GM23338 (cell line): ENCODE data around the gene CLEC17A. TPM values are rescaled to one million over a fixed set of nuclear protein-coding genes. Genes with fewer than 3 reads are reported as not detected.

Experiments used
- ATAC-seq: fragments of 200-7000 bp; cut with Tn5 transposase; 3 replicates; pipeline ENCODE4 v1.9.1; 2020
- DNase-seq: peaks from one replicate; pipeline ENCODE4 v3.0.0-alpha.2; 2015; ENCODE audit warnings: low spot score
- H2AFZ ChIP-seq: fragments of 200-600 bp; sonication (generic); 2 replicates; pipeline ENCODE4 v1.8.0; 2016; ENCODE audit warnings: antibody characterized with exemption, mild to moderate bottlenecking, moderate library complexity
- H3F3A ChIP-seq: fragments of 200-600 bp; sonication (generic); replicated peaks from 2 replicates; pipeline ENCODE4 v1.8.0; 2017; ENCODE audit warnings: antibody characterized with exemption, mixed run types, low read depth
- H3K27ac ChIP-seq: fragments of 200-600 bp; sonication (generic); 2 replicates; pipeline ENCODE4 v1.6.1; 2016; ENCODE audit warnings: low read depth
- H3K27me3 ChIP-seq: fragments of 200-600 bp; sonication (generic); 2 replicates; pipeline ENCODE4 v1.8.0; 2016; ENCODE audit warnings: mild to moderate bottlenecking, mixed run types, moderate library complexity; ENCODE audit not compliant: insufficient read depth
- H3K36me3 ChIP-seq: fragments of 200-600 bp; sonication (generic); 2 replicates; pipeline ENCODE4 v1.8.0; 2016; ENCODE audit warnings: mild to moderate bottlenecking; ENCODE audit not compliant: insufficient read depth
- H3K4me1 ChIP-seq: fragments of 200-600 bp; sonication (generic); 2 replicates; pipeline ENCODE4 v1.8.0; 2016; ENCODE audit warnings: mild to moderate bottlenecking, moderate library complexity; ENCODE audit not compliant: insufficient read depth
- H3K4me2 ChIP-seq: fragments of 200-600 bp; sonication (generic); 2 replicates; pipeline ENCODE4 v1.7.1; 2017; ENCODE audit warnings: mixed run types
- H3K4me3 ChIP-seq: fragments of 200-600 bp; sonication (generic); 2 replicates; pipeline ENCODE4 v1.6.1; 2016; ENCODE audit warnings: mixed run types
- H3K79me2 ChIP-seq: fragments of 200-600 bp; sonication (generic); replicated peaks from 2 replicates; pipeline ENCODE4 v1.8.0; 2017; ENCODE audit warnings: mild to moderate bottlenecking; ENCODE audit not compliant: insufficient read depth
- H3K9me2 ChIP-seq: fragments of 200-600 bp; sonication (generic); 2 replicates; pipeline ENCODE4 v1.8.0; 2017; ENCODE audit not compliant: insufficient read depth
- H4K20me1 ChIP-seq: fragments of 200-600 bp; sonication (generic); replicated peaks from 2 replicates; pipeline ENCODE4 v1.8.0; 2017; ENCODE audit warnings: mild to moderate bottlenecking; ENCODE audit not compliant: insufficient read depth
- H3K27ac Mint-ChIP-seq: 2 replicates; pipeline ENCODE4 v1.8.0; 2020; ENCODE audit warnings: inconsistent platforms, mild to moderate bottlenecking, moderate library complexity, mixed read lengths
- H3K27me3 Mint-ChIP-seq: 3 replicates; pipeline ENCODE4 v1.8.0; 2022; ENCODE audit warnings: low read depth, mild to moderate bottlenecking, moderate library complexity, mixed read lengths, inconsistent platforms; ENCODE audit not compliant: insufficient read depth, poor library complexity
- H3K36me3 Mint-ChIP-seq: 3 replicates; pipeline ENCODE4 v1.8.0; 2021; ENCODE audit warnings: low read depth, mild to moderate bottlenecking, inconsistent platforms, moderate library complexity, mixed read lengths
- H3K4me1 Mint-ChIP-seq: 3 replicates; pipeline ENCODE4 v1.8.0; 2020; ENCODE audit warnings: mild to moderate bottlenecking, inconsistent platforms, mixed read lengths
- H3K4me3 Mint-ChIP-seq: 3 replicates; pipeline ENCODE4 v1.8.0; 2021; ENCODE audit warnings: moderate library complexity, mild to moderate bottlenecking, inconsistent platforms, mixed read lengths
- H3K9me3 Mint-ChIP-seq: 3 replicates; pipeline ENCODE4 v1.8.0; 2020; ENCODE audit warnings: moderate library complexity, mild to moderate bottlenecking, inconsistent platforms, mixed read lengths
- CREB1 ChIP-seq: fragments of 250-450 bp; sonication (Bioruptor Pico); IDR thresholded peaks from 2 replicates; pipeline ENCODE4 v1.5.0; 2020; ENCODE audit warnings: low read depth, mild to moderate bottlenecking, moderate library complexity
- ETS1 ChIP-seq: IDR thresholded peaks from 2 replicates; pipeline ENCODE4 v1.6.1; 2016; ENCODE audit warnings: antibody characterized with exemption
- EZH2 ChIP-seq: fragments of 200-600 bp; sonication (generic); IDR thresholded peaks from one replicate; pipeline ENCODE4 v1.8.0; 2017; ENCODE audit warnings: antibody characterized with exemption, mild to moderate bottlenecking, low read depth; ENCODE audit not compliant: unreplicated experiment
- EZH2phosphoT487 ChIP-seq: fragments of 200-600 bp; sonication (generic); IDR thresholded peaks from one replicate; pipeline ENCODE4 v1.8.1; 2018; ENCODE audit warnings: antibody characterized with exemption; ENCODE audit not compliant: unreplicated experiment
- NANOG ChIP-seq: IDR thresholded peaks from 2 replicates; pipeline ENCODE4 v1.6.1; 2016; ENCODE audit warnings: antibody characterized with exemption, borderline replicate concordance
- POLR2AphosphoS5 ChIP-seq: IDR thresholded peaks from 2 replicates; pipeline ENCODE4 v1.6.1; 2016; ENCODE audit warnings: antibody characterized with exemption, low read depth
- REST ChIP-seq: IDR thresholded peaks from one replicate; pipeline ENCODE4 v1.6.1; 2018; ENCODE audit warnings: antibody characterized with exemption; ENCODE audit not compliant: unreplicated experiment
- STAT1 ChIP-seq: IDR thresholded peaks from one replicate; pipeline ENCODE4 v1.6.1; 2016; ENCODE audit warnings: antibody characterized with exemption; ENCODE audit not compliant: unreplicated experiment
- ZNF114 ChIP-seq: fragments of 250-450 bp; sonication (Bioruptor Pico); IDR thresholded peaks from 2 replicates; pipeline ENCODE4 v1.5.0; 2020; ENCODE audit warnings: mild to moderate bottlenecking, moderate library complexity
- polyA plus RNA-seq: library from polyadenylated mRNA; unstranded; fragments of >200 nt; fragmentation: Nextera tagmentation; extraction: Ambion mirVana; gene quantifications from 2 replicates; pipeline ENCODE4 v1.2.1, GENCODE V29; 2016
- total RNA-seq: library from RNA; depleted of rRNA; stranded (reverse); fragments of >200 nt; shearing (Covaris generic); gene quantifications from 2 replicates; pipeline ENCODE4 v1.2.3, GENCODE V29; 2014

CLEC17A gene
- total and polyA plus RNA-seq, 2 experiments from 2014 or later: 0.17 TPM; not detected in 1

- H3K36me3 ChIP-seq: no peaks in the 10 kb centered on the region
- no peaks in the 10 kb centered on the region for H3F3A ChIP-seq
- Mint-ChIP-seq H3K36me3 (peaks cover 28% of the 10 kb centered on the region), H3K4me1 (no peaks in the 10 kb centered on the region), H3K27ac (no peak overlapping the region), H3K27me3 (peaks cover 5% of the 10 kb centered on the region), H3K9me3 (peaks cover 87% of the 10 kb centered on the region), H3K4me3 (no peak overlapping the region)
- H3K27ac ChIP-seq: no peak overlapping the region
- H3K4me2 ChIP-seq: no peak overlapping the region
- 0 out of 2 replicates have a peak overlapping the region, but pooled peaks have one; percentile 61 for H2AFZ ChIP-seq
- no peaks in the 10 kb centered on the region for H3K27me3 ChIP-seq
- no peak for ATAC-seq
- no peak overlapping the region for H3K4me3 ChIP-seq
- no peaks in the 10 kb centered on the region for H3K4me1 ChIP-seq
- DNase-seq: no peak
- H3K79me2 ChIP-seq: no peaks in the 10 kb centered on the region
- TF ChIP-seq EZH2phosphoT487 (no peak), REST (no peak), ZNF114 (no peak), CREB1 (CRISPR knock-in tag) (no peak), EZH2 (no peak), STAT1 (no peak), POLR2AphosphoS5 (no peak)
- no peaks in the 10 kb centered on the region for H4K20me1 ChIP-seq
- no peaks in the 10 kb centered on the region for H3K9me2 ChIP-seq
Measured at GRCh38 chr19:14603990-14604387, 21.1 kb downstream of the CLEC17A start.

GRCh38 chr19:14606627-14607026 is 23.7 kb downstream of the CLEC17A start:
- Mint-ChIP-seq H3K36me3 (peaks cover 33% of the 10 kb centered on the region), H3K9me3 (peaks cover 89% of the 10 kb centered on the region), H3K4me1 (no peaks in the 10 kb centered on the region), H3K4me3 (no peak overlapping the region), H3K27ac (no peak overlapping the region), H3K27me3 (peaks cover 11% of the 10 kb centered on the region)
- no peaks in the 10 kb centered on the region for H3K27me3 ChIP-seq
- H2AFZ ChIP-seq: no peak overlapping the region
- no peaks in the 10 kb centered on the region for H3K79me2 ChIP-seq
- H3K9me2 ChIP-seq: no peaks in the 10 kb centered on the region
- TF ChIP-seq CREB1 (CRISPR knock-in tag) (no peak), ETS1 (no peak), NANOG (no peak)
- H3K36me3 ChIP-seq: no peaks in the 10 kb centered on the region
- H4K20me1 ChIP-seq: no peaks in the 10 kb centered on the region
- H3K4me1 ChIP-seq: no peaks in the 10 kb centered on the region
- H3K4me3 ChIP-seq: no peak overlapping the region
- DNase-seq: no peak
- no peak overlapping the region for H3K4me2 ChIP-seq
- H3F3A ChIP-seq: no peaks in the 10 kb centered on the region
- ATAC-seq: no peak
- H3K27ac ChIP-seq: no peak overlapping the region
